HCT116 (cell line): ENCODE data around the gene KCTD1. TPM values are rescaled to one million over a fixed set of nuclear protein-coding genes. Genes with fewer than 3 reads are reported as not detected.

Experiments used
- ATAC-seq: fragments of 200-7000 bp; cut with Tn5 transposase; 2 replicates; pipeline ENCODE4 v1.9.1; 2020; ENCODE audit warnings: mild to moderate bottlenecking, moderate library complexity
- BruUV-seq: library from RNA; stranded (reverse); fragments of 400-500 nt; replicated peaks from 2 replicates; lab custom pipeline; 2021; lab: Mats Ljungman, UMichigan
- CTCF ChIA-PET: fragments of 300-600 bp; sonication (Branson Sonifier 250); formaldehyde crosslinking; loops from one replicate; lab custom pipeline; 2021; ENCODE audit warnings: antibody characterized with exemption; lab: Charles Lee
- POLR2A ChIA-PET: fragments of 300-600, 350-600 bp; sonication (Branson Sonifier 250); formaldehyde crosslinking; loops from one replicate; lab custom pipeline; 2021; ENCODE audit warnings: antibody characterized with exemption; lab: Charles Lee
- RAD21 ChIA-PET, 2 experiments: fragments of 300-600 bp; sonication (Branson Sonifier 250); formaldehyde crosslinking; loops; one replicate each; lab custom pipeline; 2023; ENCODE audit warnings: low total read pairs in 2 of 2; ENCODE audit not compliant: uncharacterized antibody in 2 of 2, unreplicated experiment in 2 of 2, low non-redundant PET in 1 of 2; lab: Charles Lee
- DNase-seq: peaks from one replicate; pipeline ENCODE4 v3.0.0-alpha.2; 2010; ENCODE audit warnings: low read depth, low spot score
- H2AFZ ChIP-seq: fragments of 200-600 bp; shearing (Covaris generic), sonication (generic); 2 replicates; pipeline ENCODE4 v1.6.1; 2017; ENCODE audit warnings: low read depth, mixed run types, mixed read lengths, antibody characterized with exemption, low read length; ENCODE audit not compliant: poor library complexity, severe bottlenecking
- H3K27ac ChIP-seq: 2 replicates; pipeline ENCODE4 v1.5.1; 2012; ENCODE audit warnings: low read depth, low read length
- H3K27me3 ChIP-seq: fragments of 200-600 bp; sonication (generic); 2 replicates; pipeline ENCODE4 v1.6.1; 2016; ENCODE audit warnings: mixed run types, low read length, mixed read lengths; ENCODE audit not compliant: insufficient read depth
- H3K36me3 ChIP-seq, 2 experiments: fragments of 200-500 bp in 1 of 2; fragments of 200-600 bp in 1 of 2; sonication (Bioruptor generic) in 1 of 2; sonication (generic) in 1 of 2; 2 replicates each; pipeline versions ENCODE4 v1.5.1 to v1.6.1; 2014 to 2016; ENCODE audit warnings: low read length in 2 of 2, inconsistent platforms in 1 of 2, mixed read lengths in 1 of 2, mixed run types in 1 of 2; ENCODE audit not compliant: insufficient read depth in 2 of 2, control insufficient read depth in 1 of 2
- H3K4me1 ChIP-seq, 2 experiments: fragments of 200-600 bp in 1 of 2; sonication (generic) in 1 of 2; 2 replicates each; pipeline versions ENCODE4 v1.5.1 to v1.6.1; 2012 to 2017; ENCODE audit warnings: low read length in 2 of 2, inconsistent platforms in 1 of 2, mild to moderate bottlenecking in 1 of 2, mixed read lengths in 1 of 2, mixed run types in 1 of 2, moderate library complexity in 1 of 2; ENCODE audit not compliant: insufficient read depth in 2 of 2, control insufficient read depth in 1 of 2
- H3K4me2 ChIP-seq: fragments of 200-600 bp; sonication (generic); 2 replicates; pipeline ENCODE4 v1.6.1; 2017; ENCODE audit warnings: mixed run types, low read length, mixed read lengths
- H3K4me3 ChIP-seq, 2 experiments: fragments of 200-600 bp in 1 of 2; sonication (generic) in 1 of 2; replicated peaks in 1 of 2; 2 replicates each; pipeline ENCODE4 v1.5.1; 2011 to 2016; ENCODE audit warnings: low read length in 2 of 2, control low read depth in 1 of 2, low read depth in 1 of 2, mild to moderate bottlenecking in 1 of 2, mixed read lengths in 1 of 2, mixed run types in 1 of 2
- H3K79me2 ChIP-seq: fragments of 200-600 bp; sonication (generic); 2 replicates; pipeline ENCODE4 v1.6.1; 2017; ENCODE audit warnings: mild to moderate bottlenecking, mixed run types, low read length, moderate library complexity, mixed read lengths; ENCODE audit not compliant: insufficient read depth
- H3K9ac ChIP-seq: fragments of 200-600 bp; sonication (generic); 2 replicates; pipeline ENCODE4 v1.6.1; 2016; ENCODE audit warnings: low read length, mixed read lengths
- H3K9me2 ChIP-seq: fragments of 200-600 bp; sonication (generic), shearing (Covaris generic); 2 replicates; pipeline ENCODE4 v1.6.1; 2017; ENCODE audit warnings: mixed run types, mild to moderate bottlenecking, moderate library complexity; ENCODE audit not compliant: insufficient read depth
- H3K9me3 ChIP-seq, 2 experiments: fragments of 200-500 bp in 1 of 2; fragments of 200-600 bp in 1 of 2; sonication (Bioruptor generic) in 1 of 2; sonication (generic) in 1 of 2; 2 replicates each; pipeline ENCODE4 v1.6.1; 2014 to 2017; ENCODE audit warnings: low read length in 2 of 2, mixed read lengths in 2 of 2, inconsistent platforms in 1 of 2, low read depth in 1 of 2, mild to moderate bottlenecking in 1 of 2, mixed run types in 1 of 2, moderate library complexity in 1 of 2; ENCODE audit not compliant: control insufficient read depth in 1 of 2, insufficient read depth in 1 of 2
- H4K20me1 ChIP-seq: fragments of 200-600 bp; sonication (generic), shearing (Covaris generic); 2 replicates; pipeline ENCODE4 v1.6.1; 2017; ENCODE audit warnings: mixed run types, mild to moderate bottlenecking, moderate library complexity; ENCODE audit not compliant: insufficient read depth
- CBX3 ChIP-seq: IDR thresholded peaks from 2 replicates; pipeline ENCODE4 v1.6.1; 2012; ENCODE audit warnings: low read depth
- CEBPB ChIP-seq: IDR thresholded peaks from 2 replicates; pipeline ENCODE4 v1.6.1; 2012; ENCODE audit warnings: low read depth
- CTCF ChIP-seq, 3 experiments: fragments of 200-600 bp in 1 of 3; sonication (generic) in 1 of 3; IDR thresholded peaks in 2 of 3; conservative IDR thresholded peaks in 1 of 3; 2 replicates each; pipeline ENCODE4 v1.5.1; 2012 to 2017; ENCODE audit warnings: low read depth in 2 of 3, low read length in 2 of 3, antibody characterized with exemption in 1 of 3, borderline replicate concordance in 1 of 3, control low read depth in 1 of 3, mild to moderate bottlenecking in 1 of 3, mixed read lengths in 1 of 3, mixed run types in 1 of 3, moderate library complexity in 1 of 3; ENCODE audit not compliant: insufficient read depth in 1 of 3
- EGR1 ChIP-seq: IDR thresholded peaks from 2 replicates; pipeline ENCODE4 v1.6.1; 2012; ENCODE audit warnings: low read depth
- ELF1 ChIP-seq: IDR thresholded peaks from 2 replicates; pipeline ENCODE4 v1.6.1; 2012; ENCODE audit warnings: low read depth, borderline replicate concordance
- EZH2phosphoT487 ChIP-seq: fragments of 200-600 bp; IDR thresholded peaks from 2 replicates; pipeline ENCODE4 v1.6.1; 2018; ENCODE audit warnings: antibody characterized with exemption, borderline replicate concordance
- FOSL1 ChIP-seq: IDR thresholded peaks from 2 replicates; pipeline ENCODE4 v1.6.1; 2012; ENCODE audit warnings: low read depth
- POLR2A ChIP-seq: IDR thresholded peaks from 2 replicates; pipeline ENCODE4 v1.7.0; 2011; ENCODE audit warnings: borderline replicate concordance; ENCODE audit not compliant: insufficient read depth, insufficient read length; ENCODE audit errors: extremely low read depth
- RAD21 ChIP-seq: IDR thresholded peaks from 2 replicates; pipeline ENCODE4 v1.6.1; 2012; ENCODE audit warnings: low read depth, mild to moderate bottlenecking
- SIN3A ChIP-seq: IDR thresholded peaks from 2 replicates; pipeline ENCODE4 v1.6.1; 2012; ENCODE audit warnings: low read depth
- SP1 ChIP-seq: IDR thresholded peaks from 2 replicates; pipeline ENCODE4 v1.6.1; 2012; ENCODE audit warnings: low read depth
- SRF ChIP-seq: IDR thresholded peaks from 2 replicates; pipeline ENCODE4 v1.6.1; 2012; ENCODE audit warnings: low read depth
- TCF7L2 ChIP-seq: IDR thresholded peaks from 2 replicates; pipeline ENCODE4 v1.7.0; 2011; ENCODE audit warnings: borderline replicate concordance, inconsistent platforms; ENCODE audit not compliant: insufficient read depth, insufficient read length; ENCODE audit errors: extremely low read depth
- YY1 ChIP-seq: IDR thresholded peaks from 2 replicates; pipeline ENCODE4 v1.6.1; 2011; ENCODE audit warnings: low read length, low read depth, moderate library complexity, mild to moderate bottlenecking; ENCODE audit not compliant: insufficient replicate concordance; ENCODE audit errors: extremely low read depth
- ZFX ChIP-seq: fragments of 450-650 bp; IDR thresholded peaks from 2 replicates; pipeline ENCODE4 v1.6.1; 2017
- intact Hi-C: fragments of 100-400 bp; cut with micrococcal nuclease; formaldehyde crosslinking; loops from 2 replicates; pipeline ENCODE4 v1.10.0; 2022
- total RNA-seq: library from RNA; stranded (reverse); gene quantifications from one replicate; pipeline ENCODE4 v1.2.1, GENCODE V29; 2021; ENCODE audit not compliant: unreplicated experiment
- TF ChIP-seq, protein P1 (sequence below): IDR thresholded peaks from 2 replicates; pipeline ENCODE4 v1.6.1; 2012
- TF ChIP-seq, protein P2 (sequence below): IDR thresholded peaks from 2 replicates; pipeline ENCODE4 v1.6.1; 2012

KCTD1 gene
- total RNA-seq, 1 experiment from 2014 or later, result 16.8 TPM

DNA sequence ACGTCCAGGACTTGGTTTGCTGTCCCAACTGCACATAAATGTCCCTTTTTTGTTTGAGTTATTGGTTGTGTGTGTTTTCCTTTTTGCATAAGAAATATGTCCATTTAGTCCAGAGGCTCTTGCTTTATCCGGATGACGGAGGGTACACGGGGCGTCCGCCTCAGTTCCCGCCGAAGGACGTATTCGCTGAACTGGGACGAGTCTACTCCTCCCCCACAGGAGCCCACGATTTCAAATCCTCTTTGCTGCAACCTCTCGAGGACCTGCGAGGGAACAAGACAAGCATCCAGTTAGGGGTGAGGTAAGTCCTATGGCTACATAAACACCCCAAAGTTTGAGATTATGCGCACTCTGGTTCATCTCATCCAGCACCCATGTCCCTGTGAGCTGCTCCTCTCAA is 92.7 kb downstream of the KCTD1 start:
- no TSS peak for BruUV-seq
- ChIA-PET CTCF (interaction anchor here (1.3 kb wide), 1 partner anchor 72 kb away, joined by 7 read pairs; no protein-coding TSS in a partner anchor), POLR2A (no interaction called here), RAD21 (no interaction called here)
- H3K9ac ChIP-seq, result no peak overlapping the region
- no peaks in the 10 kb centered on the region for H3K79me2 ChIP-seq
- H4K20me1 ChIP-seq, result no peaks in the 10 kb centered on the region
- no peak overlapping the region for H3K4me3 ChIP-seq
- H3K9me2 ChIP-seq, result no peaks in the 10 kb centered on the region
- intact Hi-C loops, result no loop called here
- no peak overlapping the region for H2AFZ ChIP-seq
- H3K4me1 ChIP-seq, result peaks cover 0 to 12% of the 10 kb centered on the region in 2 experiments; a peak in 2 of 4 replicates
- no peak overlapping the region for H3K27ac ChIP-seq
- no peaks in the 10 kb centered on the region for H3K27me3 ChIP-seq
- no peak for DNase-seq
- no peak for TF ChIP-seq EGR1
- TF ChIP-seq ELF1, result no peak
- TF ChIP-seq YY1, result no peak
- TF ChIP-seq EZH2phosphoT487, result no peak
- TF ChIP-seq POLR2A, result no peak
- TF ChIP-seq FOSL1, result no peak
- H3K4me2 ChIP-seq, result no peak overlapping the region
- no peak for ATAC-seq
- H3K9me3 ChIP-seq, result no peaks in the 10 kb centered on the region
- H3K36me3 ChIP-seq, result no peaks in the 10 kb centered on the region

DNA sequence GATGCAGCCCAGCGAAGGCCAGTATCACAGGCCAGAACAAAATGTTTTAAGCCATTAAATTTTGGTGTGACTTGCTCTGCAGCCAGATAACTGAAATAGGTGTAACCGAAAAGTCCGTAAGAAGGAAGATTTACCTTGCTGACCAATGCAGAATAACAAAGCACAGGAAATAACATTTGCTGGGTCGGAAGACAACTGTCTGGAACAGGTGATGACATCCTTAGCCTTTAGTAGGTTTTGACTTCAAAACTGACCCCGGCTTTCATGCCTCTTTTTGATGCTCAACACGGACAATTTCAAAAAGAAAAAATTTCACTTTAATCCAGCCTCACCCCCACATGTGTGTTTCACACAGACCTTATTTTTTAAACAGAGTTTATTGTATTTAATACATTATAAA is 93.7 kb downstream of the KCTD1 start:
- H3K4me3 ChIP-seq, result no peak overlapping the region
- no peak overlapping the region for H3K4me2 ChIP-seq
- ChIA-PET CTCF (no interaction called here), POLR2A (no interaction called here), RAD21 (no interaction called here)
- no peaks in the 10 kb centered on the region for H3K36me3 ChIP-seq
- BruUV-seq, result no TSS peak
- H4K20me1 ChIP-seq, result no peaks in the 10 kb centered on the region
- H3K9me2 ChIP-seq, result no peaks in the 10 kb centered on the region
- H3K79me2 ChIP-seq, result no peaks in the 10 kb centered on the region
- TF ChIP-seq EGR1 (no peak), TCF7L2 (no peak), SIN3A (no peak), YY1 (no peak), CEBPB (no peak), POLR2A (no peak), RAD21 (no peak), SP1 (no peak), SRF (no peak), EZH2phosphoT487 (no peak), FOSL1 (no peak), CBX3 (no peak), ZFX (no peak), CTCF (IDR thresholded peaks at IDR 0.05 in 2 of 3, conservative IDR thresholded peaks at IDR 0.05 in 1 of 3; ENCODE audit: borderline replicate concordance in 1 of 3, insufficient read depth in 1 of 3, low read depth in 2 of 3, low read length in 2 of 3) (no peak)
- TF ChIP-seq, protein P1, sequence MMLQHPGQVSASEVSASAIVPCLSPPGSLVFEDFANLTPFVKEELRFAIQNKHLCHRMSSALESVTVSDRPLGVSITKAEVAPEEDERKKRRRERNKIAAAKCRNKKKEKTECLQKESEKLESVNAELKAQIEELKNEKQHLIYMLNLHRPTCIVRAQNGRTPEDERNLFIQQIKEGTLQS, result no peak
- TF ChIP-seq, protein P2, sequence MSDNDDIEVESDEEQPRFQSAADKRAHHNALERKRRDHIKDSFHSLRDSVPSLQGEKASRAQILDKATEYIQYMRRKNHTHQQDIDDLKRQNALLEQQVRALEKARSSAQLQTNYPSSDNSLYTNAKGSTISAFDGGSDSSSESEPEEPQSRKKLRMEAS, result no peak
- no peak overlapping the region for H3K27ac ChIP-seq
- H2AFZ ChIP-seq, result no peak overlapping the region
- DNase-seq (no peak), ATAC-seq (no peak)
- intact Hi-C loops, result no loop called here
- no peak overlapping the region for H3K9ac ChIP-seq
- H3K27me3 ChIP-seq, result no peaks in the 10 kb centered on the region
- peaks cover 0 to 7% of the 10 kb centered on the region in 2 experiments; a peak in 1 of 4 replicates for H3K4me1 ChIP-seq
- no peaks in the 10 kb centered on the region for H3K9me3 ChIP-seq
